Measurements from ENCODE around the gene IMMP2L. TPM values are rescaled to one million over a fixed set of nuclear protein-coding genes. Genes with fewer than 3 reads are reported as not detected.

Gene IMMP2L
- polyA plus RNA-seq, 1 donor: 21.0 TPM

GRCh38 chr7:111175908-111176441 is 386.3 kb downstream of the IMMP2L start:
- DNase-seq: no peak
- H3K27ac ChIP-seq (ENCODE audit: low read length): no peak overlapping the region
- 80% methylated on average over 1 of the region's 2 CpGs for WGBS (ENCODE audit: insufficient coverage, low lambda C conversion rate)
- H3K36me3 ChIP-seq (ENCODE audit: control insufficient read depth, insufficient read depth, low read length): no peaks in the 10 kb centered on the region
- H3K27me3 ChIP-seq (ENCODE audit: control insufficient read depth, insufficient read depth, low read length): no peaks in the 10 kb centered on the region
- H3K9me3 ChIP-seq (ENCODE audit: control insufficient read depth, low read depth, low read length): no peaks in the 10 kb centered on the region
- no peaks in the 10 kb centered on the region for H3K4me1 ChIP-seq (ENCODE audit: control insufficient read depth, insufficient read depth, low read length)
- H3K4me3 ChIP-seq (ENCODE audit: low read length): no peak overlapping the region

GRCh38 chr7:111174510-111174909 is 387.8 kb downstream of the IMMP2L start:
- Histone ChIP-seq H3K9me3 (ENCODE audit: control insufficient read depth, low read depth, low read length) (no peaks in the 10 kb centered on the region), H3K4me3 (ENCODE audit: low read length) (no peak overlapping the region), H3K36me3 (ENCODE audit: control insufficient read depth, insufficient read depth, low read length) (no peaks in the 10 kb centered on the region), H3K27ac (ENCODE audit: low read length) (no peak overlapping the region), H3K4me1 (ENCODE audit: control insufficient read depth, insufficient read depth, low read length) (no peaks in the 10 kb centered on the region), H3K27me3 (ENCODE audit: control insufficient read depth, insufficient read depth, low read length) (no peaks in the 10 kb centered on the region)
- 75% methylated on average over 2 of the region's 3 CpGs for WGBS (ENCODE audit: insufficient coverage, low lambda C conversion rate)
- DNase-seq: no peak

GRCh38 chr7:111173990-111174389 is 388.3 kb downstream of the IMMP2L start:
- DNase-seq: no peak
- WGBS (ENCODE audit: insufficient coverage, low lambda C conversion rate): 100% methylated on average over 1 of the region's 2 CpGs
- no peaks in the 10 kb centered on the region for H3K9me3 ChIP-seq (ENCODE audit: control insufficient read depth, low read depth, low read length)
- H3K27ac ChIP-seq (ENCODE audit: low read length): no peak overlapping the region
- H3K36me3 ChIP-seq (ENCODE audit: control insufficient read depth, insufficient read depth, low read length): no peaks in the 10 kb centered on the region
- H3K4me1 ChIP-seq (ENCODE audit: control insufficient read depth, insufficient read depth, low read length): no peaks in the 10 kb centered on the region
- H3K27me3 ChIP-seq (ENCODE audit: control insufficient read depth, insufficient read depth, low read length): no peaks in the 10 kb centered on the region
- no peak overlapping the region for H3K4me3 ChIP-seq (ENCODE audit: low read length)

- Histone ChIP-seq H3K27me3 (ENCODE audit: control insufficient read depth, insufficient read depth, low read length) (no peaks in the 10 kb centered on the region), H3K4me3 (ENCODE audit: low read length) (no peak overlapping the region), H3K4me1 (ENCODE audit: control insufficient read depth, insufficient read depth, low read length) (no peaks in the 10 kb centered on the region), H3K27ac (ENCODE audit: low read length) (no peak overlapping the region), H3K9me3 (ENCODE audit: control insufficient read depth, low read depth, low read length) (no peaks in the 10 kb centered on the region), H3K36me3 (ENCODE audit: control insufficient read depth, insufficient read depth, low read length) (no peaks in the 10 kb centered on the region)
- DNase-seq: no peak
- WGBS (ENCODE audit: insufficient coverage, low lambda C conversion rate): 100% methylated on average over 1 of the region's 2 CpGs
These were observed 388.8 kb downstream of the IMMP2L start for GRCh38 chr7:111173528-111173927.

- H3K4me1 ChIP-seq (ENCODE audit: control insufficient read depth, insufficient read depth, low read length): no peaks in the 10 kb centered on the region
- WGBS (ENCODE audit: insufficient coverage, low lambda C conversion rate): 90% methylated on average over 1 of the region's 2 CpGs
- no peak for DNase-seq
These were observed 389.6 kb downstream of the IMMP2L start for GRCh38 chr7:111172564-111173257.

GRCh38 chr7:111168182-111168581 is 394.1 kb downstream of the IMMP2L start:
- Histone ChIP-seq H3K9me3 (ENCODE audit: control insufficient read depth, low read depth, low read length) (peaks cover 2% of the 10 kb centered on the region), H3K27me3 (ENCODE audit: control insufficient read depth, insufficient read depth, low read length) (no peaks in the 10 kb centered on the region), H3K4me3 (ENCODE audit: low read length) (no peak overlapping the region), H3K27ac (ENCODE audit: low read length) (no peak overlapping the region), H3K4me1 (ENCODE audit: control insufficient read depth, insufficient read depth, low read length) (no peaks in the 10 kb centered on the region), H3K36me3 (ENCODE audit: control insufficient read depth, insufficient read depth, low read length) (no peaks in the 10 kb centered on the region)
- DNase-seq: peak; percentile 18 to 31
- no CpG with 5 or more reads among the region's 2 CpGs for WGBS (ENCODE audit: insufficient coverage, low lambda C conversion rate)

More at GRCh38 chr7:111172564-111173257, 389.6 kb downstream of the IMMP2L start:
- Histone ChIP-seq H3K27ac (ENCODE audit: low read length) (no peak overlapping the region), H3K9me3 (ENCODE audit: control insufficient read depth, low read depth, low read length) (no peaks in the 10 kb centered on the region), H3K4me3 (ENCODE audit: low read length) (no peak overlapping the region), H3K27me3 (ENCODE audit: control insufficient read depth, insufficient read depth, low read length) (no peaks in the 10 kb centered on the region), H3K36me3 (ENCODE audit: control insufficient read depth, insufficient read depth, low read length) (no peaks in the 10 kb centered on the region)

GRCh38 chr7:111164442-111164841 is 397.9 kb downstream of the IMMP2L start:
- no peaks in the 10 kb centered on the region for H3K27me3 ChIP-seq (ENCODE audit: control insufficient read depth, insufficient read depth, low read length)
- H3K36me3 ChIP-seq (ENCODE audit: control insufficient read depth, insufficient read depth, low read length): no peaks in the 10 kb centered on the region
- no peak overlapping the region for H3K4me3 ChIP-seq (ENCODE audit: low read length)
- no peaks in the 10 kb centered on the region for H3K4me1 ChIP-seq (ENCODE audit: control insufficient read depth, insufficient read depth, low read length)
- no peak for DNase-seq
- peaks cover 2% of the 10 kb centered on the region for H3K9me3 ChIP-seq (ENCODE audit: control insufficient read depth, low read depth, low read length)
- no CpG with 5 or more reads among the region's 1 CpG for WGBS (ENCODE audit: insufficient coverage, low lambda C conversion rate)
- no peak overlapping the region for H3K27ac ChIP-seq (ENCODE audit: low read length)

- H3K4me3 ChIP-seq (ENCODE audit: low read length): no peak overlapping the region
- H3K27me3 ChIP-seq (ENCODE audit: control insufficient read depth, insufficient read depth, low read length): no peaks in the 10 kb centered on the region
- peaks cover 2% of the 10 kb centered on the region for H3K9me3 ChIP-seq (ENCODE audit: control insufficient read depth, low read depth, low read length)
- no peak for DNase-seq
- H3K27ac ChIP-seq (ENCODE audit: low read length): no peak overlapping the region
- WGBS (ENCODE audit: insufficient coverage, low lambda C conversion rate): no CpG with 5 or more reads among the region's 3 CpGs
- H3K36me3 ChIP-seq (ENCODE audit: control insufficient read depth, insufficient read depth, low read length): no peaks in the 10 kb centered on the region
- no peaks in the 10 kb centered on the region for H3K4me1 ChIP-seq (ENCODE audit: control insufficient read depth, insufficient read depth, low read length)
These were observed 399.6 kb downstream of the IMMP2L start for GRCh38 chr7:111162692-111163091.

GRCh38 chr7:111160297-111160696 is 402.0 kb downstream of the IMMP2L start:
- no peaks in the 10 kb centered on the region for H3K4me1 ChIP-seq (ENCODE audit: control insufficient read depth, insufficient read depth, low read length)
- no peaks in the 10 kb centered on the region for H3K36me3 ChIP-seq (ENCODE audit: control insufficient read depth, insufficient read depth, low read length)
- H3K4me3 ChIP-seq (ENCODE audit: low read length): no peak overlapping the region
- no peaks in the 10 kb centered on the region for H3K27me3 ChIP-seq (ENCODE audit: control insufficient read depth, insufficient read depth, low read length)
- no peak overlapping the region for H3K27ac ChIP-seq (ENCODE audit: low read length)
- peaks cover 2% of the 10 kb centered on the region for H3K9me3 ChIP-seq (ENCODE audit: control insufficient read depth, low read depth, low read length)
- no peak for DNase-seq

- Histone ChIP-seq H3K9me3 (ENCODE audit: control insufficient read depth, low read depth, low read length) (peaks cover 2% of the 10 kb centered on the region), H3K36me3 (ENCODE audit: control insufficient read depth, insufficient read depth, low read length) (no peaks in the 10 kb centered on the region), H3K4me1 (ENCODE audit: control insufficient read depth, insufficient read depth, low read length) (no peaks in the 10 kb centered on the region), H3K27ac (ENCODE audit: low read length) (no peak overlapping the region), H3K27me3 (ENCODE audit: control insufficient read depth, insufficient read depth, low read length) (no peaks in the 10 kb centered on the region), H3K4me3 (ENCODE audit: low read length) (no peak overlapping the region)
- no peak for DNase-seq
These were observed 402.9 kb downstream of the IMMP2L start for GRCh38 chr7:111159426-111159825.

- DNase-seq: no peak
- WGBS (ENCODE audit: insufficient coverage, low lambda C conversion rate): 88% methylated on average over 1 of the region's 1 CpG
- Histone ChIP-seq H3K27ac (ENCODE audit: low read length) (no peak overlapping the region), H3K4me1 (ENCODE audit: control insufficient read depth, insufficient read depth, low read length) (no peaks in the 10 kb centered on the region), H3K27me3 (ENCODE audit: control insufficient read depth, insufficient read depth, low read length) (no peaks in the 10 kb centered on the region), H3K4me3 (ENCODE audit: low read length) (no peak overlapping the region), H3K9me3 (ENCODE audit: control insufficient read depth, low read depth, low read length) (no peaks in the 10 kb centered on the region), H3K36me3 (ENCODE audit: control insufficient read depth, insufficient read depth, low read length) (no peaks in the 10 kb centered on the region)
These were observed 411.6 kb downstream of the IMMP2L start for GRCh38 chr7:111150709-111151108.
